ENCODE results near the gene OTULINL. TPM values are rescaled to one million over a fixed set of nuclear protein-coding genes. Genes with fewer than 3 reads are reported as not detected.

OTULINL gene
- polyA plus RNA-seq, 3 donors = 56.8 to 107 (median 92.9) TPM

- H2AFZ ChIP-seq (ENCODE audit: insufficient read depth, low read depth, low read length, poor library complexity, severe bottlenecking) = no peak overlapping the region
- TF ChIP-seq CTCF (IDR thresholded peaks at IDR 0.05) = no peak
- peaks cover 11 to 12% of the 10 kb centered on the region in 2 donors for H3K4me1 ChIP-seq (ENCODE audit: control insufficient read depth in 1 of 2, insufficient read depth in 2 of 2, low read length in 2 of 2)
- H4K20me1 ChIP-seq (ENCODE audit: insufficient read depth, low read length) = peaks cover under 1% of the 10 kb centered on the region
- no peaks in the 10 kb centered on the region for H3K9me3 ChIP-seq (replicated peaks in 1 of 2; ENCODE audit: control insufficient read depth in 1 of 2, insufficient read depth in 1 of 2, low read length in 2 of 2)
- H3K36me3 Mint-ChIP-seq = no peaks in the 10 kb centered on the region
- H3K4me3 ChIP-seq (replicated peaks in 1 of 3; ENCODE audit: low read depth in 2 of 3, low read length in 3 of 3) = no peak overlapping the region
- H3K4me3 Mint-ChIP-seq = no peak overlapping the region
- no peak overlapping the region for H3K27ac ChIP-seq (ENCODE audit: low read depth in 1 of 2, low read length in 2 of 2)
- H3K27ac Mint-ChIP-seq = no peak overlapping the region
- intact Hi-C loops (cut with micrococcal nuclease) = loop anchor here (5.0 to 10.0 kb wide), 2 partner anchors 75 to 78 kb away; partner anchors contain the start of gene OTULINL (in 2 of the 2)
- DNase-seq = no peak
- no peaks in the 10 kb centered on the region for H3K27me3 Mint-ChIP-seq (ENCODE audit: low read depth in 3 of 3)
- no peaks in the 10 kb centered on the region for H3K27me3 ChIP-seq (ENCODE audit: control insufficient read depth in 2 of 2, insufficient read depth in 2 of 2, low read length in 2 of 2)
- H3K79me2 ChIP-seq (ENCODE audit: insufficient read depth, low read length) = peaks cover 2% of the 10 kb centered on the region
- H3K4me1 Mint-ChIP-seq = peaks cover 12% of the 10 kb centered on the region
- no peaks in the 10 kb centered on the region for H3K36me3 ChIP-seq (replicated peaks in 1 of 2; ENCODE audit: control insufficient read depth in 1 of 2, insufficient read depth in 2 of 2, low read length in 2 of 2)
- no peaks in the 10 kb centered on the region for H3K9me3 Mint-ChIP-seq
- 100% methylated on average over 1 of the region's 3 CpGs for WGBS (ENCODE audit: insufficient coverage)
- no peak overlapping the region for H3K4me2 ChIP-seq (replicated peaks; ENCODE audit: extremely low read depth, low read length, poor library complexity, severe bottlenecking)
- no peak overlapping the region for H3K9ac ChIP-seq (ENCODE audit: insufficient read depth, low read length, poor library complexity, severe bottlenecking)
These were observed 78.4 kb downstream of the OTULINL start for GRCh38 chr5:14659821-14660607.

DNA sequence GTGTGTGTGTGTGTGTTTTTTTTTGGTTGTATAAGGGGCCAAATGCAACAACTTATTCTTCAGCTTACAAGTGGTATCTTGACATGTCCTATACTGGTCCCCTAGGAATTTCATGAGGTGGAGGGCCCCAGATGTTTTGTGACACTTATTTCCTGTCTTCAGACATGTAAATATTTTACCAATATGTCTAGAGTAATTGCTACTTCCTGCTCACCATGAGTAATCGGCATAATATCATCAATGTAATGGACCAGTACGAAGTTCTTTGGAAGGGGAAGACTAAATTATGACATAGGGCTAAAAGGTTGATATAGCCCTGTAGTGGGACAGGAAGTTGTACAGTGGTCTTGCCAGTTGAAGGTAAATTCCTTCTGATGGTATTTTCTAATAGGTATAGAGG lies 79.2 kb downstream of the OTULINL start:
- Histone ChIP-seq H3K27me3 (ENCODE audit: control insufficient read depth in 2 of 2, insufficient read depth in 2 of 2, low read length in 2 of 2) (no peaks in the 10 kb centered on the region), H3K4me2 (replicated peaks; ENCODE audit: extremely low read depth, low read length, poor library complexity, severe bottlenecking) (no peak overlapping the region), H2AFZ (ENCODE audit: insufficient read depth, low read depth, low read length, poor library complexity, severe bottlenecking) (no peak overlapping the region), H3K36me3 (replicated peaks in 1 of 2; ENCODE audit: control insufficient read depth in 1 of 2, insufficient read depth in 2 of 2, low read length in 2 of 2) (no peaks in the 10 kb centered on the region), H3K4me1 (ENCODE audit: control insufficient read depth in 1 of 2, insufficient read depth in 2 of 2, low read length in 2 of 2) (peaks cover 18 to 21% of the 10 kb centered on the region in 2 donors), H3K9me3 (replicated peaks in 1 of 2; ENCODE audit: control insufficient read depth in 1 of 2, insufficient read depth in 1 of 2, low read length in 2 of 2) (no peaks in the 10 kb centered on the region), H4K20me1 (ENCODE audit: insufficient read depth, low read length) (peaks cover 9% of the 10 kb centered on the region), H3K9ac (ENCODE audit: insufficient read depth, low read length, poor library complexity, severe bottlenecking) (no peak overlapping the region), H3K4me3 (replicated peaks in 1 of 3; ENCODE audit: low read depth in 2 of 3, low read length in 3 of 3) (no peak overlapping the region), H3K27ac (ENCODE audit: low read depth in 1 of 2, low read length in 2 of 2) (no peak overlapping the region), H3K79me2 (ENCODE audit: insufficient read depth, low read length) (peaks cover 10% of the 10 kb centered on the region)
- TF ChIP-seq CTCF (IDR thresholded peaks at IDR 0.05) = no peak
- H3K36me3 Mint-ChIP-seq = no peaks in the 10 kb centered on the region
- 86% methylated on average over 2 of the region's 2 CpGs for WGBS (ENCODE audit: insufficient coverage)
- intact Hi-C loops (cut with micrococcal nuclease) = loop anchor here (5.0 to 10.0 kb wide), 2 partner anchors 76 to 79 kb away; partner anchors contain the start of gene OTULINL (in 2 of the 2)
- no peaks in the 10 kb centered on the region for H3K9me3 Mint-ChIP-seq
- peaks cover 21% of the 10 kb centered on the region for H3K4me1 Mint-ChIP-seq
- H3K4me3 Mint-ChIP-seq = no peak overlapping the region
- H3K27me3 Mint-ChIP-seq (ENCODE audit: low read depth in 3 of 3) = peaks cover 0 to 2% (median 0%) of the 10 kb centered on the region in 3 donors
- DNase-seq = no peak
- no peak overlapping the region for H3K27ac Mint-ChIP-seq

Other genes with a start within 250 kb of the OTULINL start
- 10 to 100 TPM; 13.7 to 14.2 (median 14.0) TPM for gene OTULIN, start 82.9 kb downstream of the OTULINL start, polyA plus RNA-seq

Data from CD14-positive monocyte (primary cell).